ENCODE data around the gene S100A6. TPM values are rescaled to one million over a fixed set of nuclear protein-coding genes. Genes with fewer than 3 reads are reported as not detected.
"Not testable (repeated sequence)": the region's sequence is repeated elsewhere in the genome, so short reads cannot be mapped to it uniquely, and the experiment has no call there.

The S100A6 gene
- total RNA-seq, 1 experiment from 2014 or later, result 2,572 TPM

DNA sequence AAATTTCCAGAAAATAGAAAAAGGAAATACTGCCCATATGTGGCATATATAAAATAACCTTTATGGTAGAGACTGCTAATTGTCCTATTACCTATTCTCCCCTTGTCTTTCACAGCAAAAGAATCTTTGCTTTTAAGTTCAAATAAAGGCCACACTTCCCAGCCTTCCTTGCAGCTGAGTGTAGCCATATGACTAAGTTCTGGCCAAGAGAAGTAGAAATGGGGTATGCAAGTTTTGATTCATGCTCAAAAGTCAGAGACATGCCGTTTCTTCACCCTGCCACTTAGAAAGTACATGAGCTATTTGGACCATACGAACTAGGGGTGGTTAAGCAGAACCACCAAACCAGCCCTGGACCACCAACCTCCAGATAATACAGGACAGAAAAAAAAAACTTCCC, 48.2 kb upstream of the S100A6 start:
- ChIA-PET POLR2A (ENCODE audit: unreplicated experiment) (interaction anchor here (0.5 kb wide), 1 partner anchor 21 kb away, joined by 13 read pairs; no protein-coding TSS in a partner anchor), CTCF (no interaction called here)
- intact Hi-C loops (cut with micrococcal nuclease), result no loop called here
- ATAC-seq (no peak), DNase-seq (no peak)
- Histone ChIP-seq H4K20me1 (ENCODE audit: low read length) (no peaks in the 10 kb centered on the region), H2AFZ (ENCODE audit: low read length) (no peak overlapping the region), H3K9me3 (ENCODE audit: low read length) (no peaks in the 10 kb centered on the region), H3K9ac (ENCODE audit: low read length) (no peak overlapping the region), H3K27ac (ENCODE audit: low read length) (no peak overlapping the region), H3K9me2 (replicated peaks; ENCODE audit: low read length) (no peaks in the 10 kb centered on the region), H3K4me1 (ENCODE audit: insufficient read depth, low read length) (peaks cover 10% of the 10 kb centered on the region), H3K79me2 (ENCODE audit: low read length) (no peaks in the 10 kb centered on the region), H3K27me3 (ENCODE audit: low read length) (no peaks in the 10 kb centered on the region), H3K36me3 (ENCODE audit: low read depth, low read length) (no peaks in the 10 kb centered on the region), H3K4me2 (ENCODE audit: low read length) (no peak overlapping the region), H3F3A (ENCODE audit: low read length, unreplicated experiment) (no peaks in the 10 kb centered on the region), H3K4me3 (ENCODE audit: low read length) (no peak overlapping the region)
- TF ChIP-seq EZH2phosphoT487 (IDR thresholded peaks at IDR 0.05; ENCODE audit: borderline replicate concordance, low read length) (no peak), EZH2 (IDR thresholded peaks at IDR 0.05; ENCODE audit: low read length, unreplicated experiment) (no peak)
- TF ChIP-seq, protein P1, sequence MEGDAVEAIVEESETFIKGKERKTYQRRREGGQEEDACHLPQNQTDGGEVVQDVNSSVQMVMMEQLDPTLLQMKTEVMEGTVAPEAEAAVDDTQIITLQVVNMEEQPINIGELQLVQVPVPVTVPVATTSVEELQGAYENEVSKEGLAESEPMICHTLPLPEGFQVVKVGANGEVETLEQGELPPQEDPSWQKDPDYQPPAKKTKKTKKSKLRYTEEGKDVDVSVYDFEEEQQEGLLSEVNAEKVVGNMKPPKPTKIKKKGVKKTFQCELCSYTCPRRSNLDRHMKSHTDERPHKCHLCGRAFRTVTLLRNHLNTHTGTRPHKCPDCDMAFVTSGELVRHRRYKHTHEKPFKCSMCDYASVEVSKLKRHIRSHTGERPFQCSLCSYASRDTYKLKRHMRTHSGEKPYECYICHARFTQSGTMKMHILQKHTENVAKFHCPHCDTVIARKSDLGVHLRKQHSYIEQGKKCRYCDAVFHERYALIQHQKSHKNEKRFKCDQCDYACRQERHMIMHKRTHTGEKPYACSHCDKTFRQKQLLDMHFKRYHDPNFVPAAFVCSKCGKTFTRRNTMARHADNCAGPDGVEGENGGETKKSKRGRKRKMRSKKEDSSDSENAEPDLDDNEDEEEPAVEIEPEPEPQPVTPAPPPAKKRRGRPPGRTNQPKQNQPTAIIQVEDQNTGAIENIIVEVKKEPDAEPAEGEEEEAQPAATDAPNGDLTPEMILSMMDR (conservative IDR thresholded peaks at IDR 0.05; ENCODE audit: low read depth, low read length), result no peak
- BruUV-seq (replicated peaks), result no TSS peak

DNA sequence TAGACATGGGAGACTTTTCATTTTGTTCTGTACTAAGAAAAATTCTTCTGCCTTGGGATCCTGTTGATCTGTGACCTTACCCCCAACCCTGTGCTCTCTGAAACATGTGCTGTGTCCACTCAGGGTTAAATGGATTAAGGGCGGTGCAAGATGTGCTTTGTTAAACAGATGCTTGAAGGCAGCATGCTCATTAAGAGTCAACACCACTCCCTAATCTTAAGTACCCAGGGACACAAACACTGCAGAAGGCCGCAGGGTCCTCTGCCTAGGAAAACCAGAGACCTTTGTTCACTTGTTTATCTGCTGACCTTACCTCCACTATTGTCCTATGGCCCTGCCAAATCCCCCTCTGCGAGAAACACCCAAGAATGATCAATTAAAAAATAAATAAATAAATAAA, 47.7 kb upstream of the S100A6 start:
- H4K20me1 ChIP-seq (ENCODE audit: low read length); intact Hi-C loops (cut with micrococcal nuclease); H2AFZ ChIP-seq (ENCODE audit: low read length); H3K9ac ChIP-seq (ENCODE audit: low read length); H3K4me3 ChIP-seq (ENCODE audit: low read length); H3K27ac ChIP-seq (ENCODE audit: low read length); H3F3A ChIP-seq (ENCODE audit: low read length, unreplicated experiment); H3K27me3 ChIP-seq (ENCODE audit: low read length); BruUV-seq (replicated peaks); H3K79me2 ChIP-seq (ENCODE audit: low read length); CTCF ChIA-PET; H3K4me2 ChIP-seq (ENCODE audit: low read length); H3K4me1 ChIP-seq (ENCODE audit: insufficient read depth, low read length); H3K9me2 ChIP-seq (replicated peaks; ENCODE audit: low read length); DNase-seq; ATAC-seq; H3K36me3 ChIP-seq (ENCODE audit: low read depth, low read length); H3K9me3 ChIP-seq (ENCODE audit: low read length): not testable (repeated sequence)
- POLR2A ChIA-PET (ENCODE audit: unreplicated experiment), result interaction anchor here (0.5 kb wide), 1 partner anchor 21 kb away, joined by 13 read pairs; no protein-coding TSS in a partner anchor

DNA sequence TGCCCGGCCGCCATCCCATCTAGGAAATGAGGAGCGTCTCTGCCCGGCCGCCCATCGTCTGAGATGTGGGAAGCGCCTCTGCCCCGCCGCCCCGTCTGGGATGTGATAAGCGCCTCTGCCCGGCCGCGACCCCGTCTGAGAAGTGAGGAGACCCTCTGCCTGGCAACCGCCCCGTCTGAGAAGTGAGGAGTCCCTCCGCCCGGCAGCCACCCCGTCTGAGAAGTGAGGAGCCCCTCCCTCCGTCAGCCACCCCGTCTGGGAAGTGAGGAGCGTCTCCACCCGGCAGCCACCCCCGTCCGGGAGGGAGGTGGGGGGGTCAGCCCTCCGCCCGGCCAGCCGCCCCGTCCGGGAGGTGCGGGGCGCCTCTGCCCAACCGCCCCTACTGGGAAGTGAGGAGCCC, 47.0 kb upstream of the S100A6 start:
- POLR2A ChIA-PET (ENCODE audit: unreplicated experiment); intact Hi-C loops (cut with micrococcal nuclease); BruUV-seq (replicated peaks); H3K4me3 ChIP-seq (ENCODE audit: low read length); H3K4me2 ChIP-seq (ENCODE audit: low read length); H2AFZ ChIP-seq (ENCODE audit: low read length); ATAC-seq; CTCF ChIA-PET; H3K9me2 ChIP-seq (replicated peaks; ENCODE audit: low read length); DNase-seq; H3F3A ChIP-seq (ENCODE audit: low read length, unreplicated experiment); H3K27me3 ChIP-seq (ENCODE audit: low read length); H3K36me3 ChIP-seq (ENCODE audit: low read depth, low read length); H4K20me1 ChIP-seq (ENCODE audit: low read length); H3K9me3 ChIP-seq (ENCODE audit: low read length); H3K9ac ChIP-seq (ENCODE audit: low read length); H3K79me2 ChIP-seq (ENCODE audit: low read length); H3K27ac ChIP-seq (ENCODE audit: low read length): not testable (repeated sequence)
- peaks cover 11% of the 10 kb centered on the region for H3K4me1 ChIP-seq (ENCODE audit: insufficient read depth, low read length)

DNA sequence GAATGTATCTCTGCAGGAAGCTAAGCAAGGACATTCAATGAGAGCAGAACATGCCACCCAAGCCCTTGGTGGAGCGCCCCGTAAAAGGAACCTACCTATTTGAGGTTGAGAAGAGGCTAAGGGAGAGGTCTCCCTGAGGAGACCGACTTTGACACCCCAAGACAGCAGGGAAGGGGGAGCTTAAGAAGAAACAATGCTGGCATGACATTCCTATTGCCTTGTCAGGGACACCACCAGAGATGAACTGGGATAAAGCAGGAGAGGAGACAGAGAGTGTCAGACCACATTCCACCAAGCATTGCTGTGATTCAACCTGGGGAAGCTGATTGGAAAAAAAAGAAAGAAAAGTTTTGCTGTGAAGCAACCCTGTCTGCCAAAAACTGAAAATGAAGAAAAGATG, 43.1 kb upstream of the S100A6 start:
- peaks cover 5% of the 10 kb centered on the region; the same call in 1 of the 2 replicates for H3K4me1 ChIP-seq (ENCODE audit: insufficient read depth, low read length)
- POLR2A ChIA-PET (ENCODE audit: unreplicated experiment), result no interaction called here
- H2AFZ ChIP-seq (ENCODE audit: low read length), result no peak overlapping the region
- no peak overlapping the region for H3K4me2 ChIP-seq (ENCODE audit: low read length)
- H3K9me2 ChIP-seq (replicated peaks; ENCODE audit: low read length), result no peaks in the 10 kb centered on the region
- no peak for DNase-seq
- H4K20me1 ChIP-seq (ENCODE audit: low read length), result no peaks in the 10 kb centered on the region
- ATAC-seq, result no peak
- CTCF ChIA-PET, result no interaction called here
- H3K4me3 ChIP-seq (ENCODE audit: low read length), result no peak overlapping the region
- no peaks in the 10 kb centered on the region for H3F3A ChIP-seq (ENCODE audit: low read length, unreplicated experiment)
- no peaks in the 10 kb centered on the region for H3K9me3 ChIP-seq (ENCODE audit: low read length)
- TF ChIP-seq EZH2 (IDR thresholded peaks at IDR 0.05; ENCODE audit: low read length, unreplicated experiment) (no peak), EZH2phosphoT487 (IDR thresholded peaks at IDR 0.05; ENCODE audit: borderline replicate concordance, low read length) (no peak)
- TF ChIP-seq, protein P1 (conservative IDR thresholded peaks at IDR 0.05; ENCODE audit: low read depth, low read length), result no peak
- H3K79me2 ChIP-seq (ENCODE audit: low read length), result no peaks in the 10 kb centered on the region
- intact Hi-C loops (cut with micrococcal nuclease), result no loop called here
- H3K27ac ChIP-seq (ENCODE audit: low read length), result no peak overlapping the region
- H3K27me3 ChIP-seq (ENCODE audit: low read length), result no peaks in the 10 kb centered on the region
- no peaks in the 10 kb centered on the region for H3K36me3 ChIP-seq (ENCODE audit: low read depth, low read length)
- no TSS peak for BruUV-seq (replicated peaks)
- H3K9ac ChIP-seq (ENCODE audit: low read length), result no peak overlapping the region
